Epidermal melanocyte (primary cell): ENCODE measurements around the gene GTF2F1.
"Not testable (repeated sequence)": the region's sequence is repeated elsewhere in the genome, so short reads cannot be mapped to it uniquely, and the experiment has no call there.

ENCODE experiments used
- DNase-seq: peaks from one replicate; pipeline ENCODE4 v3.0.0; 2011; ENCODE audit warnings: low spot score; ENCODE audit not compliant: insufficient read length

The GTF2F1 gene, protein sequence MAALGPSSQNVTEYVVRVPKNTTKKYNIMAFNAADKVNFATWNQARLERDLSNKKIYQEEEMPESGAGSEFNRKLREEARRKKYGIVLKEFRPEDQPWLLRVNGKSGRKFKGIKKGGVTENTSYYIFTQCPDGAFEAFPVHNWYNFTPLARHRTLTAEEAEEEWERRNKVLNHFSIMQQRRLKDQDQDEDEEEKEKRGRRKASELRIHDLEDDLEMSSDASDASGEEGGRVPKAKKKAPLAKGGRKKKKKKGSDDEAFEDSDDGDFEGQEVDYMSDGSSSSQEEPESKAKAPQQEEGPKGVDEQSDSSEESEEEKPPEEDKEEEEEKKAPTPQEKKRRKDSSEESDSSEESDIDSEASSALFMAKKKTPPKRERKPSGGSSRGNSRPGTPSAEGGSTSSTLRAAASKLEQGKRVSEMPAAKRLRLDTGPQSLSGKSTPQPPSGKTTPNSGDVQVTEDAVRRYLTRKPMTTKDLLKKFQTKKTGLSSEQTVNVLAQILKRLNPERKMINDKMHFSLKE

DNA sequence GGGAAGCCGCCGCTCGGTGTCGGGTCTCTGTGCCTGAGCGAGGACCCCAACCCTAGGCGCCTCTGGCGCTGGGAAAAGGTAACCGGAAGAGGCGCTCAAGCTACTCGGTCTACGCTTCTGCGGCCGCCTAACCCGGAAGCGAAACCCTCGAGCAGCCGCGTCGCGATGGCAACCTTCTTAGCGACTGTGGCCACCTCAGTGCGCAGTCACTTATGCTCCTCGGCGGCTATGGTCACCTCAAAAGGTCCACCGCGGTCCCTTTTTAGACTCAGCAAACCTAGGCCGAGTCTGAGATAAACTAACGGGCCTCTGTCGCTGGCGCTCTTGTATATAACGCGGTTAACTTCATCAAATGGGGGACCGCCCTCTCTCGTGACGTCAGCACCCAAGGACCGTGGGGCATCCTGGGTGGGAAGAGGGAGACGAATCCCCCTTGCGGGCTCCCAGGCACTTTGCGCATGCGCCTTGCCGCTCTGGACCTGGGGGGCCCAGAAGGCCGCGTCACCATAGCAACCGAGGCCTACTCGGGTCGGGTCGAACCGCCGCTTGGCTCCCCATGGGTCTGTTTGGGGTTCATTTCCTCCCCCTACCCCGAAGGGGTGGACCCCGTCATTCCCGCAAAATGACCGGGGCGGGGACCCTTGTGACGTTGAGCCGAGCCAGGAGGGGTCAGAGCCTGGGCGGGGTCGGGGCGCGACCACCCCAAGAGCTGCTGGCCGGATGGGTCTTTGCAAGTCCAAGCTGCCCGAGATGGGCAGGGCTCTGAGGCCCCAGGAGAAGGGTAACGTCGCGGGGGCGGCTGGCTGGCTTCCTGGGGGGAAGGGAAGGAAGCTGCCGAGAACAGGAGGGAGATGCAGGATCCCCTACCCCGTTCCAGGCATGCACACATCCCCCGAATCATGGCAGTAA is at the start of gene GTF2F1:
Gene GTF2F1 (minus strand): TSS at position 91 of the 909 bp plus-strand sequence. CDS start 169 bp downstream, outside the sequence.
- peak; percentile 96 for DNase-seq

DNA sequence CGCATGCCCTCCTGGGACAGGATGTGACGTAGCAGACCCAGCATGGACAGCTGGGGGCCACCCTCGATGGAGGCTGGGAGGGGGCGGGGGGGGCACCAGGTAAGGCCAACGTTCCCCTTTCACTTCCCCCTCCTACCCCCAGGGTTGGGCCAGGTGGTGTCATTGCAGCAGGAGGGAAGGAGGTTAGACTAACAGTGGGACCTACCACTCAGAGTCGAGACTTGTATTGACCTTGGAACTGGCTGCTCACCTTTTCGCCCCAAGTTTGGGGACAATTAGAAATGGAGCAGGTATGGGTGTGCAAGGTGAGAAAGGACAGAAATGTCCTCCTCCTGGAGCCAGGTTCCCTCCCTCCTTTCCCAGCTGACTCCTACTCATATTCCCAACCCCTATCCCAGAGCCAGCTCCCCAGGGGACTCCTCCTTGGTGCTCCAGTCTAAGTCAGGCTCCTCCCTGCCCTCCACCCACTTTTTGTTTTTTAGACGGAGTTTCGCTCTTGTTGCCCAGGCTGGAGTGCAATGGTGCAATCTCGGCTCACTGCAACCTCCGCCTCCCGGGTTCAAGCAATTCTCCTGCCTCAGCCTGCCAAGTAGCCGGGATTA is 49.2 kb upstream of the GTF2F1 start:
- no peak for DNase-seq

DNA sequence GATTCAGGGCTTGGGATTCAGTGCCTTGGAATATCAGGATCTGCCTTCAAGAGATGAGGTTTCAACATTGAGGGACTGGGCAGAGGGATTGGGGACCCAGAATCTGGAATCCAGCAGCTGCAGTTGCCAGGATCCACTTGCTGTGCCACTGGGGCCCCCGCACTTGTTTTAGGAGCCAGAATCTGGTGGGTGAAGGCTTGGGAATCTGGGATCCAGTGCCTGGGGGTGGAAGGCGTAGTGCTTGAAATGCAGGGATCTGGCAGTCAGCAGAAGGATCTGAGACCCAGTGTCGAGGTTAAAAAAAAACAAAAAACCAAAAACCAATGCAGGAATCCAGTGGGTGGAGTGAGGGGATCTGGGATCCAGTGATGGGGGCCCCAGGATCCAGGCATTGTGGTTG is 47.9 kb upstream of the GTF2F1 start:
- DNase-seq = no peak

DNA sequence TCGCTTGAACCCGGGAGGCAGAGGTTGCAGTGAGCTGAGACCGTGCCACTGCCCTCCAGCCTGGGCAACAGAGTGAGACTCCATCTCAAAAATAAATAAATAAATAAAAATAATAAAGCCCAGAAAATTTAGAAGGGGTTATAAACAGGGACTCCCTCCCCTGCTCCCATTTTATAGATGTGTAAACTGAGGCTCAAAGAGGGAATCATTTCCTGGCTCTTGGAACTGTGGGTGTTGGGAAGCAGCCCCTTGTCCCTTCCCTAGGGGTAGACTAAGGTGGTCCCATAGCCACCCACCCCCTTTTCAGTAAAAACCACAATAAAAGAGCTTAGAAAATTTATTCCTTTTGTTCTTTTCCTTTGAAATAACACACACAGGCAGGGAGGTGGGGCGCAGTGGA is 46.8 kb upstream of the GTF2F1 start:
- no peak for DNase-seq

DNA sequence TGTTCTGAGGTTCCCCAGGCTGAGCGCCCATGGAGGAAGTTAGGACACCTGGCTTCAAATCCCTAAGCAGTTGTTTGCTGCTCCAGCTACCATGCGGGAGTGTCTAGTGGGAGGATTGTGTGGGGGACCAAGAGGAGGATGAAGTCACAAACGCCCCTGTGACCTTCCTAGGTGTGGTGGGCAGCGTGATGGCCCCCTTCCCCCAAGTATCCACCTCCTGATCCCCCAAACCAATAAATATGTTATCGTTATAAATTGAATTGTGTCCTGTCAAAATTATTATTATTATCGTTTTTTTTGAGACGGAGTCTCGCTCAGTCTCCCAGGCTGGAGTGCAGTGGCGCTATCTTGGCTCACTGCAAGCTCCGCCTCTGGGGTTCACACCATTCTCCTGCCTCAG is 40.7 kb upstream of the GTF2F1 start, which contains the start of gene SLC25A41:
Gene SLC25A41 (minus strand): TSS at position 101 of the 400 bp plus-strand sequence. CDS start 70 bp downstream, at position 31.
- no peak for DNase-seq

DNA sequence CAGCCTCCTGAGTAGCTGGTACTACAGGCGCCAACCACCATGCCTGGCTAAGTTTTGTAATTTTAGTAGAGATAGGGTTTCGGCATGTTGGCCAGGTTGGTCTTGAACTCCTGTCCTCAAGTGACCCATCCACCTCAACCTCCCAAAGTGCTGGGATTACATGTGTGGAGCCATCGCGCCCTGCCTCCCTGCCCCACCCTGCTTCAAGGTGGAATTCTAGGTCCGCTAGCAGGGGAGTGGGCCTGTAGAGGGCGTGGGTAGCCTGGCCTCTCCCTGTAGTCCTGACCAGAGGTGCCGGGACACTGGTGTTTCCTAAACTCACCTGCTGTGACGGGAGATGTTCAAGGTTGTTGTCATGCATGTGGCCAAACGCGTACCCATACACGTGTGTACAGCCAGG is 40.2 kb upstream of the GTF2F1 start:
- DNase-seq = no peak

DNA sequence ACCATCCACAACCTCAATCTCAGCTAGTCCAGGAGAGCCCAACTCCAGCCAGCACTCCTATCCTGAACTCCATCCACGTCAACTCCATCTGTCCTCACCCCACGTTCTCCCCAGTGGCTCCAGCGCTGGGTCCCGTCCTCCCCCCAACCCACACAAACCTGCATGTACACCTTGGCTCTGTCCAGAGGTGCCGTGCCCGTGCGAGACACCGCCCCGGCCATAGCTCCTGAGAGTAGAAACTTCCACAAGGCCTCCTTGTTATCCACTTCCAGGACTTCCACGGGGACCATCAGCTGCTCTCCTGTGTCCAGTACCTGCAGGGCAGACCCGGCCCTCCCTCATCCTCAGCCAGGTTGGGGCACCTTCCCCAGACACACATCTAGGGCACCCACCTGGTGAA is 38.9 kb upstream of the GTF2F1 start:
- DNase-seq = no peak

DNA sequence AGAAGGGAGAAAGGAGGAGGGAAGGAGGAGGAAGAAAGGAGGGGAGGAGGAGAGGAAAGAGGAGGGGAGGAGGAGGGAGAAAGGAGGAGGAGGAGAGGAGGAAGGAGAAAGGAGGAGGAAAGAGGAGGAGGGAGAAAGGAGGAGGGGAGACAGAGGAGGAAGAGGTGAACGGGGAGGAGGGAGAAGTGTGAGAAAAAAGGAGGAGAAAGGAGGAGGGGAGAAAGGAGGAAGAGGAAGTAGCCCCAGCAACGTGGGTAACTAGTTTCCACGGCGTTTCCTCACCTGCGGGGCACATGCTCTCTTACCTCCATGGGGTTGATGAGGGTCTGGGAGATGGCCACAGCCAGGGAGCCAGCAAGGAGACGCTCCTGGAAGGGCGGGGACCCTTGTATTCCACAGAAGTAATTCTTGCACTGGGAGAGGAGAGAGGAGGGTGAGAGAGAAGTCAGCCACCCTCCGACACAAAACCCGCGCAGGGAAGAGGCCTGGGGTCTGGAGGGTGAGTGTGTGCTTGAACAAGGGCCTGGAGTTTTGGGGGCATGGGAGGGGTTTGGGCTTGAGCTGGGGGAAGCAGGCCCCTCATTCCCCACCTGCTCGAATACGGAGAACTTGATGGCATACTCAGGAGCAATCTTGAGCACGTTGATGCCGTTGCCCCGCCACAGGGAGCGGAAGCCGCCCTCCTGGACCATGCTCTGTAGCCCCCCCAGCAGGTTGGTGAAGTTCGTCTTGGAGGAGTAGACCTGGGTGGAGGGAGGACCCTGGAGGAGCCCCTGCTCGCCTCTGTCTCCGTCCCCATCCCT is 36.7 kb upstream of the GTF2F1 start:
- no peak for DNase-seq

DNA sequence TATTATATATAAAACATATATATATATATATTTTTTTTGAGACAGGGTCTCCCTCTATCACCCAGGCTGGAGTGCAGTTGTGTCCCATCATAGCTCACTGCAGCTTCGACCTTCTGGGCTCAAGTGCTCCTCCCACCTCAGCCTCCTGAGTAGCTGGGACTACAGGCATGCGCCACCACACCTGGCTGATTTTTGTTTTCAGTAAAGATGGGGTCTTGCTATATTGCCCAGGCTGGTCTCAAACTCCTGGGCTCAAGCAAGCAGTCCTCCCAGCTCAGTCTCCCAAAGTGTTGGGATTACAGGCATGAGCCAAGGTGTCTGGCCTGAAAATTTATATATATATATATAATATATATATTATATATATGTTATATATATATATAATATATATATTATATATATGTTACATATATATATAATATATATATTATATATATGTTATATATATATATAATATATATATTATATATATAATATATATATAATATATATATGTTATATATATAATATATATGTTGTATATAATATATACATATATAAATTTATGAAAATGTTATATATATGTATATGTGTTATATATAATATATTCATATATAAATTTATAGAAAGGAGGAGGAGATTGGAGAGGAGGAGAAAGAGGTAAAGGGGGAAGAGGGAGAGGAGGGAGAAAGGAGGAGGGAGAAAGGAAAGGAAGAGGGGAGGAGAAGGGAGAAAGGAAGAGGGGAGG is 35.9 kb upstream of the GTF2F1 start:
- DNase-seq = not testable (repeated sequence)

DNA sequence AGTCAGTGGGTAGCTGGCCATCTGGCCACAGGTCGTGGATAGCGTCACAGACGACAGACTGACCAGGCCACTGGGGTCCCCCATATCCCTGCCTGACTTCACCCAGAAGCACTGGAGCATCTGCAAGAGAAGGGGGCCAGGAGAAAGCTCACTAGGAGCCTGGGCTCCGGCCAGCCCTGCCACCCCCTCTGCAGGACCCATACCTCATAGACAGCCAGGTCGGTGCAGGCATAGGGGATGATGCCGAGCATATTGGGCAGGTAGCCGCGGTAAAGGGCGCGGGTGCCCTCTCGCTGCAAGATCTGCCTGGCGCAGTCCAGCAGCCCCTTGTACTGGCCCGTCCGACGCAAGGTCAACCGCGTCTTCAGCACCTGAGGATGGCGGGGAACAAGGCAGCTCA is 34.2 kb upstream of the GTF2F1 start:
- DNase-seq = no peak

DNA sequence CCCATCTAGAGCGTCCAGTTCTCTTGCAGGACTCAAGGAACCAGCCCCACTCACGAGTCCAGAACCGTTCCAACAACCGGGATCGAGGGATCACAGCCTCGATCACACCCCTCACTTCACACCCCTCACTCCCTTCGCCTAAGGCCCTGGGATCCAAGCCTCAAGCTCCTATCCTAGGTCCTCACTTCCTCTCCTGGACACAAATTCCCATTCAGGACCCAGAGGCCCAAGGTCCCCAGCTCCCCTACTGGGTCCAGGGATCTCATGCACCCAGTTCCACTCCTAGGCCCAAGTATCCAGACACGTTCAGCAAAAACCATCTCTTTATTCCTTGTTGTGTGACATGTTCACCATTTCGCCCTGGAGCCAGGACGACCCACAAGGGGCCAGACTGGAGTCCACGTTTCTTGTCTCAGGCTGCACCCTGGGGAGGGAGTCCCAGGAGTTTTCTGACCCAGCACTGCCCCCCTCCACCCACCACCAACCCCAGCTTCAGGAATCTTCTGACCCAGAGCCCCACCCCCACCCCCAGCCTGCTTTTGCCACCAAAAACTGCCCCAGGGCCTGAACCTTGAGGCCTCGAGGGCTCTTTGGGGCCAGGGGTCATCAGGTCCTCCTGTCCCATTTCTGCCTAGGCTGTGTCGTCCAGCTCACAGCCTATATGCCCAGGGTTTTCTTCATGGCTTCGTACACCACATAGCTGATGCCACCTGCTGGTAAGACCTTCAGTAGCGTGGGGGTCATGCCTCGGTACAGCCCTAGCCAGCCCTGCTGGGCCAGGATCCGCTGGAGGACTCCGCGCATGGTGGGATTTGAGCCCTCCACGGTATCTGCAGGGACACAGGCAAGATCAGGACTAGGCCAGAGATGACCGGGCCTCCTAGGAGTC is 33.0 kb upstream of the GTF2F1 start:
- no peak for DNase-seq

DNA sequence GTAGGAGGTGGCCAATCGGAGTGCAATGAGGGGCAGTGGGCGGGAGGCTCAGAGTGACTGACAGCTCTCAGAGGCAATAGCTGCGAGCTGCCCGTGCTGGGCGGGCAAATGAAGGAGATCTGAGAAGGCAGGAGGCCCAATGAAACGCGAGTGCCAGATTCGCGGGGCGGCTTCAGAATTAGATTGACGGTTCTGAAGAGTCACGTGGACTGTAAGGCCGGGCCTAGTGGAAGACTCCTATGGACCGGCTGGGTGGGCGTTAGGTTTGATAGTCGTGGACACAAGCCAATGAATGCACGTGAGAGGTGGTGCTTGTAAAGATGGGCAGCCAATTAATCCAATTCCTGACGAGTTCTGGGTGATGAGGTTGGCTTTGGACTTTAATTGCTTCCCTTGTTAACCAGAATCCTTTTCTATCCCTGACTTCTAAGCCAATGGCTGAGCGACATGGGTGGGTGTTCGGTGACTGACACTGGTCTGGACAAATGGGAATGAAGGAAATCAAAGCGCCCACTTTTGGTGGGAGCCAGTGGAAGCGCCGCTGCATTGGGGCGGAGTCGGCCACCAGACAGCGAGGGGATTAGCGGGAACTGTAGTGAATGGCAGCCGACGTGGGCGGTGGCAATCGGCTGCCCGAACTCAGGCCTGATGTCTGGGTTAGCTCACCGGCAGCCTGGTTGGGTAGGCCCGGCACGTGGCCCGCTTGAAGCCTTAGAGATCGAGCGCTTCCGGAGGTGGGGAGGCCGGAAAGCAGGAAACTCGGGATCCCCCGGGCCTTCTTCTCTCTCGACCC is 32.2 kb upstream of the GTF2F1 start:
- peak; percentile 100 for DNase-seq

DNA sequence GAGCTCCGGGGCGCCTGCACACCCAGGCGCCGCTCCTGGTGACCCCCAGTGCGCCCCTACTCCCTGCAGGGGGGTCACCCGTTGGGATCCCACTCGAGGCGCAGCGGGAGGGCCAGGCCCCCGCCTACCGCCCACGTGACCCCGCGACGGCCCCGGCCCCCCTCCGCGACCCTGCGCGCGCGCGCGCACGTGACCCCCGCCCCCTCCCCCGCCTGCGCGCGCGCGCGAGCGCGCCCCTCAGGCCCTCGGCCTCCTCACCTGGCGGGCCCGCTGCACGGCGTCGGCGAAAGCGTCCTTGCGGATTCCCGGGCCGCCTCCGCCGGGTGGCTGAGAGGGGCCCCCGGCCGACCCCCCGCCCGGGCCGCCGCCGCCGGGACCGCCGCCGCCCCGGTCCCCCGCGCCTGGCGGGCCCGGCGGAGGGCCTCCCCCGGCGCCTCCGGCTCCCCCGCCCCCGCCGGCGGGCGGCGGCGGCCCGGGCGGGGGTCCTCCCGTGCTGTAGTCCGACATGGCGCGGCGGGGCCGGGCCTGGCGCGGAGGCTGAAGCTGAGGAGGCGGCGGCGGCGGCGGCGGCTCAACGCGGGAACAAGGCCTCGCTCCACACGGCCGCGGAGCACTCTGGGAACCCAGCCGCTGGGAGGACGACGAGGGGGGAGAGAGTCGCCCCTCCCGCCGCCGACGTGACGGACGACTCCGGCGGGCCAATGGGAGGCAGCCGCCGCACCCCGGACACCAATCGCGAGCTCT is 31.4 kb upstream of the GTF2F1 start, which contains the start of gene KHSRP:
Gene KHSRP (minus strand): TSS at position 617 of the 744 bp plus-strand sequence. CDS start 110 bp downstream, at position 507.
- no peak for DNase-seq

DNA sequence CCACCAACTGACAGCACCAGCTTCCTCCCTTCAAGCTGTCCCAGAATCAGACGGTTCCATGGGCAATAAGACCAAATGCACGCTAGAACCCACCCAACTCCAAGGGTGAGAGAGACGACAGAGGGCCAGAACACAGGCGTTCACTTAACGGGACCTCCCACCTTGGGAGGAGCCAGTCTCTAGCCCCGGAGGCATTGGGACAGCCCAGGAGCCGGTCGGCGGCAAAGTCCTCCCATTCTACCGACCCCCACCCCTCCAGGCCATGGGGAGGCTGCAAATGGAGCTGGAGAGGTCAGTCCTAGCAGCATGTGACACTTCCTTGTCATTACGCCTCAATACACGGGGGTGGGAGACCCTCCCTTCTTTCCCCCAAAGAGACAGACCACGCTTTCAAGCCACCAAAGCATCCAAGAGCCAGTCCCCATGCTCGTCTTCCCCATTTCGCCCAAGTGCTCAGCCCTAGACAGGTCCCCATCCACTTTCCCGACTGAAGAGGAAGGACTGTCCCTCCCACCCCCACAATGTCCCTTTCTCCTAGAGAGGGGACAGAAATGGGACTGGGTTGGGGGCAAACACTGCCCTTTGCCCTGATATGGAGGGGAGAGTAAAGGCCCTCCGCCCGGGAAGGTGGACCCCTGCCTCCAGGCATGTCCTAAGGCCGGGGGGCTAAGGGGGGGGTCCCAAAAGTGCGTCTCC is 30.7 kb upstream of the GTF2F1 start:
- DNase-seq = peak; percentile 83

DNA sequence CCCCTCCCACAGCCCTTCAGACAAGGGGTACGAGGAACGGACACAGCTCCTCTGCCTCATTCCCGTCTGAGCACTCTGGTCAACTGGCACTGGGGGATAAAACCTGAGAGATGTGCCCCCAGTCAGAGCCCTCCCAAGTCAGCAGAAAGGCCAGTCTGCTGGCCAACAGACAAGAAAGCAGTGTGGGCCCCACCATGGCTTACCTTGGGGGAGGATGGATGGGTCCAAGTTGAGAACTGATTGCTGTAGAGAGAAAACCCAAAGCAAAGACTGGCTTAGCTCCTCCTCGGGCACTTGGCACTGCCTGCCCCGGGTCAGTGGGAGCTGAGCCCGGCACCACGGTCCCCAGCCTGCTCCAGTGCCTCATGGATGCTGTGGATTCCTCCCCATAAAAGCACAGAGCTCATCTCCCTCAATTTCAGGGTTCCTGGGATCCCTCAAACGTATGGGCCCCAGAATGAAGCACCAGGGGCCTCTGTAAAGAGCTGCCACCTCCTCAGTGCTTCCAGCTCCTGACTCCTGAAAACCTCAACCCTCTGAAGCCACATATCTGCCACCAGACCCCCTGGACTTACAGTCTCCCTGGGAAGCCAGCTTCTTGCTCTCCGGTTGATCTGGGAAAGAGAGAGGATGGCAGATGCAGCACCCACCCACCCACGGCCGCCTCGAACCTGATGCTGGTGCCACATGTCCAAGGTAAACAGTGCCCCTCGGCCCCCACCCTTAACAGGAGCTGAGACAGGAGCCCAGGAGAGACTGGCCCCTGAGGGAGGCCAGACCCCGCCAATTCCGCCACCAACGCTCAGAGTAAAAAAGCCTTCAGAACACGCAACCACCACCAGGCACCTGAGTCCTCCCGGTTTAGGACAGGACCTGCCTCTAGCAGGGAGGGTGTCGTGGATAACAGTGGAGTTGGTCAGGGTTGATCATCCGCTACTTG is 28.4 kb upstream of the GTF2F1 start:
- no peak for DNase-seq

DNA sequence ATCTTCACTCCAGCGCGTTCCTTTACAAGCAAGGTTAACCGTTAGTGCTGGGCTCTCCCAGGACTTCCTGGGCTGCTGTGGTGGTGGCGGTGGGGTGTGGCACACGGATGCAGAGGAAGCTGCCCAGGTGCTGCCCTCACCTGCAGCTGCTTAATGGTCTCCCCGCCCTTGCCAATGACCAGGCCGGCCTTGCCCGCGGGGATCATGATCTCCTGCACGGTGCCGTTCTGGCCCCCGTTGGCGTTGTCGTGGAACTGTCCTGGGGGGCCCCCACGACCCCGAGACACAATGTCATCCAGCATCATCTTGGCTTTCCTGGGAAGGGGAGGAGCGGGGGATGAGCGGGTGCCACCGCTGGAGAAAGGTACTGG is 25.6 kb upstream of the GTF2F1 start:
- DNase-seq = no peak
